ENCODE results near the gene LEPR.

DNA sequence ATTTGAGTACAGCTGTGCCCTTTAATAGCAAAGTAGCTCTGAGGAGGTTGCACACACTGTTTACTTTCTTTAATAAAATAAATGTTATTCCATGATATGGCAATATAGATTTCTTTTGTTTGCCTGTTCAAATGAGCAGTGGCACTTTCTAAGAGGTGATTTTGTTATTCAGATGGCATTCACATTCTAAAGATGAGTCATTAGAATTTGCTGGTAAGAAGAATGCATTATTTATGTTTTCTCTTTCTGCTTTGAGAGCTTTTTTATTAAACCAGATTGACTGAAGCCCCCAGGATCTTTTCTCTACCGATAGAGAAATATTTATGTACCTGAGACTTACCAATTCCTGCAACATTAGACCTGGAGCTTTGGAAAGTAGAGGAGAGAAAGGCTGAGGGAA is 11.2 kb upstream of the LEPR start:
- TF ChIP-seq, protein P1, sequence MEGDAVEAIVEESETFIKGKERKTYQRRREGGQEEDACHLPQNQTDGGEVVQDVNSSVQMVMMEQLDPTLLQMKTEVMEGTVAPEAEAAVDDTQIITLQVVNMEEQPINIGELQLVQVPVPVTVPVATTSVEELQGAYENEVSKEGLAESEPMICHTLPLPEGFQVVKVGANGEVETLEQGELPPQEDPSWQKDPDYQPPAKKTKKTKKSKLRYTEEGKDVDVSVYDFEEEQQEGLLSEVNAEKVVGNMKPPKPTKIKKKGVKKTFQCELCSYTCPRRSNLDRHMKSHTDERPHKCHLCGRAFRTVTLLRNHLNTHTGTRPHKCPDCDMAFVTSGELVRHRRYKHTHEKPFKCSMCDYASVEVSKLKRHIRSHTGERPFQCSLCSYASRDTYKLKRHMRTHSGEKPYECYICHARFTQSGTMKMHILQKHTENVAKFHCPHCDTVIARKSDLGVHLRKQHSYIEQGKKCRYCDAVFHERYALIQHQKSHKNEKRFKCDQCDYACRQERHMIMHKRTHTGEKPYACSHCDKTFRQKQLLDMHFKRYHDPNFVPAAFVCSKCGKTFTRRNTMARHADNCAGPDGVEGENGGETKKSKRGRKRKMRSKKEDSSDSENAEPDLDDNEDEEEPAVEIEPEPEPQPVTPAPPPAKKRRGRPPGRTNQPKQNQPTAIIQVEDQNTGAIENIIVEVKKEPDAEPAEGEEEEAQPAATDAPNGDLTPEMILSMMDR (IDR thresholded peaks at IDR 0.05): no peak
- TF ChIP-seq EP300 (IDR thresholded peaks at IDR 0.05): no peak
- no peak for TF ChIP-seq POLR2AphosphoS5 (IDR thresholded peaks at IDR 0.05)

Measured in esophagus muscularis mucosa (tissue), 4 donors.